HepG2 (cell line): ENCODE results near the gene HS3ST5. TPM values are rescaled to one million over a fixed set of nuclear protein-coding genes. Genes with fewer than 3 reads are reported as not detected.
A peak's percentile ranks its signal among the peaks of the same experiment; 100 is the strongest.

Source experiments
- ARHGAP35 ChIP-seq: sonication (generic); formaldehyde crosslinking; IDR thresholded peaks from 2 replicates; pipeline ENCODE4 v1.9.0; 2022; ENCODE audit warnings: mild to moderate bottlenecking, inconsistent platforms, moderate library complexity, missing genetic modification reagents, borderline replicate concordance
- ASH2L ChIP-seq: fragments of 300-600, 200-600 bp; sonication (generic); IDR thresholded peaks from 2 replicates; pipeline ENCODE4 v1.7.0; 2017; ENCODE audit warnings: low read depth, mild to moderate bottlenecking, moderate library complexity, mixed read lengths, low read length; ENCODE audit not compliant: insufficient read length
- FOXK2 ChIP-seq: fragments of 450-650 bp; IDR thresholded peaks from 2 replicates; pipeline ENCODE4 v1.6.1; 2016
- HNRNPK ChIP-seq: fragments of 200-400 bp; formaldehyde crosslinking; IDR thresholded peaks from 2 replicates; pipeline ENCODE4 v1.6.1; 2018; ENCODE audit warnings: low read length, low read depth, moderate library complexity, mild to moderate bottlenecking; ENCODE audit not compliant: poor library complexity, severe bottlenecking
- ISL2 ChIP-seq: sonication (generic); formaldehyde crosslinking; IDR thresholded peaks from 2 replicates; pipeline ENCODE4 v1.5.0; 2020; ENCODE audit warnings: missing genetic modification reagents
- JUND ChIP-seq: sonication (generic); formaldehyde crosslinking; IDR thresholded peaks from 2 replicates; pipeline ENCODE4 v1.8.0; 2022; ENCODE audit warnings: mild to moderate bottlenecking, missing genetic modification reagents
- KLF13 ChIP-seq: sonication (generic); formaldehyde crosslinking; IDR thresholded peaks from 2 replicates; pipeline ENCODE4 v1.4.0; 2020; ENCODE audit warnings: mild to moderate bottlenecking, missing genetic modification reagents
- MAFG ChIP-seq: sonication (generic); formaldehyde crosslinking; IDR thresholded peaks from 2 replicates; pipeline ENCODE4 v1.5.1; 2020; ENCODE audit warnings: mild to moderate bottlenecking, missing genetic modification reagents
- MEIS1 ChIP-seq: sonication (generic); formaldehyde crosslinking; IDR thresholded peaks from 2 replicates; pipeline ENCODE4 v1.9.0; 2021; ENCODE audit warnings: mild to moderate bottlenecking, missing genetic modification reagents, moderate library complexity, borderline replicate concordance
- MTA1 ChIP-seq: sonication (generic); formaldehyde crosslinking; IDR thresholded peaks from 2 replicates; pipeline ENCODE4 v1.4.0; 2020; ENCODE audit warnings: missing genetic modification reagents, mild to moderate bottlenecking, borderline replicate concordance
- NFE2 ChIP-seq: sonication (generic); formaldehyde crosslinking; IDR thresholded peaks from 2 replicates; pipeline ENCODE4 v1.4.0; 2020; ENCODE audit warnings: missing genetic modification reagents
- NFE2L2 ChIP-seq: fragments of 150-350 bp; IDR thresholded peaks from 2 replicates; pipeline ENCODE4 v1.6.1; 2014; ENCODE audit warnings: low read length
- NFRKB ChIP-seq: fragments of 450-650 bp; IDR thresholded peaks from 2 replicates; pipeline ENCODE4 v1.6.1; 2017
- PHF5A ChIP-seq: IDR thresholded peaks from one replicate; pipeline ENCODE4 v1.6.1; 2018; ENCODE audit warnings: low read depth, missing genetic modification reagents; ENCODE audit not compliant: unreplicated experiment
- RAD51 ChIP-seq: fragments of 450-650 bp; IDR thresholded peaks from 2 replicates; pipeline ENCODE4 v1.6.1; 2016; ENCODE audit warnings: borderline replicate concordance
- SIX4 ChIP-seq: sonication (generic); formaldehyde crosslinking; IDR thresholded peaks from 2 replicates; pipeline ENCODE4 v1.4.0; 2020; ENCODE audit warnings: missing genetic modification reagents
- SRSF4 ChIP-seq: fragments of 200-400 bp; formaldehyde crosslinking; IDR thresholded peaks from one replicate; pipeline ENCODE4 v1.6.1; 2018; ENCODE audit warnings: mild to moderate bottlenecking, low read depth, low read length, moderate library complexity; ENCODE audit not compliant: poor library complexity, severe bottlenecking
- ZFYVE20 ChIP-seq: sonication (generic); formaldehyde crosslinking; IDR thresholded peaks from 2 replicates; pipeline ENCODE4 v1.8.0; 2023; ENCODE audit warnings: low read depth, mild to moderate bottlenecking, moderate library complexity, missing genetic modification reagents, borderline replicate concordance
- ZNF225 ChIP-seq: sonication (generic); formaldehyde crosslinking; IDR thresholded peaks from 2 replicates; pipeline ENCODE4 v1.4.0; 2020; ENCODE audit warnings: mild to moderate bottlenecking, missing genetic modification reagents
- ZNF256 ChIP-seq: sonication (generic); formaldehyde crosslinking; conservative IDR thresholded peaks from 2 replicates; pipeline ENCODE4 v1.4.0; 2020; ENCODE audit warnings: missing genetic modification reagents
- ZNF337 ChIP-seq: sonication (generic); formaldehyde crosslinking; IDR thresholded peaks from 2 replicates; pipeline ENCODE4 v1.5.1; 2020; ENCODE audit warnings: missing genetic modification reagents, low read depth, mild to moderate bottlenecking, borderline replicate concordance
- ZNF33A ChIP-seq: sonication (generic); formaldehyde crosslinking; IDR thresholded peaks from 2 replicates; pipeline ENCODE4 v1.5.1; 2020; ENCODE audit warnings: missing genetic modification reagents, mild to moderate bottlenecking, moderate library complexity, borderline replicate concordance
- ZNF546 ChIP-seq: sonication (generic); formaldehyde crosslinking; conservative IDR thresholded peaks from 2 replicates; pipeline ENCODE4 v1.8.1; 2023; ENCODE audit warnings: mild to moderate bottlenecking, missing genetic modification reagents
- ZNF572 ChIP-seq: sonication (generic); formaldehyde crosslinking; IDR thresholded peaks from 2 replicates; pipeline ENCODE4 v1.5.1; 2020; ENCODE audit warnings: mild to moderate bottlenecking, missing genetic modification reagents
- ZNF816 ChIP-seq: sonication (generic); formaldehyde crosslinking; IDR thresholded peaks from 2 replicates; pipeline ENCODE4 v1.8.0; 2022; ENCODE audit warnings: missing genetic modification reagents, mild to moderate bottlenecking, borderline replicate concordance
- polyA plus RNA-seq, 8 experiments: library from polyadenylated mRNA; depleted of rRNA in 3 of 8; stranded (reverse) in 7 of 8; unstranded in 1 of 8; fragments of >200 nt; fragmentation: Illumina TruSeq in 4 of 8; extraction: Trizol in 4 of 8; gene quantifications; 2 replicates each; pipeline versions ENCODE4 v1.2.1 to v1.2.3, GENCODE V29; 2011 to 2016; ENCODE audit warnings: low read depth in 4 of 8, missing spikeins in 1 of 8, mixed read lengths in 1 of 8; ENCODE audit not compliant: insufficient read depth in 1 of 8
- total RNA-seq, 5 experiments: library from RNA; depleted of rRNA; stranded (reverse); fragments of >200 nt; fragmentation: Illumina TruSeq; extraction: Trizol; gene quantifications; 2 replicates each; pipeline ENCODE4 v1.2.3, GENCODE V29; 2016; ENCODE audit warnings: low read depth in 1 of 5
- TF ChIP-seq, protein P1 (sequence below): sonication (generic); formaldehyde crosslinking; IDR thresholded peaks from 2 replicates; pipeline ENCODE4 v1.4.0; 2020; ENCODE audit warnings: missing genetic modification reagents
- TF ChIP-seq, protein P2 (sequence below): sonication (generic); formaldehyde crosslinking; IDR thresholded peaks from 2 replicates; pipeline ENCODE4 v1.4.0; 2020; ENCODE audit warnings: missing genetic modification reagents
- TF ChIP-seq, protein P3 (sequence below): sonication (generic); formaldehyde crosslinking; IDR thresholded peaks from 2 replicates; pipeline ENCODE4 v1.8.1; 2023; ENCODE audit warnings: missing genetic modification reagents, mild to moderate bottlenecking, borderline replicate concordance

HS3ST5 gene
- total and polyA plus RNA-seq, 2 of the 13 experiments (the other 11 are each of a cell fraction or from before 2014, with no cell fraction given): 1.1 to 1.6 TPM

DNA sequence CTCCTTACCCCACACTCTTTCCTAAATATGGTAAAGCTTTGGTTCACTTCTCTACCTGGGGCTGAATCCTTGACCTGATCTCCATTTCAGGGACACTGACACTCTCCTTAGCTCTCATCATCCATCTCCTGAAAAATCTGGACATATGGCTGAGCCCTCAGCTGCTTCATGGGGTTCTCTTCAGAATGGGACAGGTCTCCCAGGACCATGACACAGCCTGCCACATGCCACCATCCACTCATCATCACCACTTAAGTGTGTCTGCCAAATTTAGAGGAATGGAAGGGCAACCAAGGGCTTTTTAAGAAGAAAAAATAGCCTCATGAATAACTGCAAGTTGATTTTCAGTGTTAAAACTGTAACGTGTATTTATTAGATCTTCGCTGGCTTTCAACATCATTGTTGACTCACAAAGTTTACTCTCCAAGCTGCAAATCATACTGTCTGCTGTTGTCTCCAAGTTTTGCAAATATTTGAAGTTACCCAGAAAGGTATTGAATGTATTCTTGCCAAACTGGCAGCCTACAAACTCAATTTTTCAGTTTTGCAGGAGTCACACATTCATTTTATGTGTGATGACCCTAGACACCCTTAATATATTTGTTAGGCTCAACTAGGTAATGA, 41.1 kb downstream of the HS3ST5 start (continued):
- no peak for TF ChIP-seq NFE2L2
- no peak for TF ChIP-seq HNRNPK
- no peak for TF ChIP-seq JUND (CRISPR knock-in tag)
- no peak for TF ChIP-seq NFRKB
- TF ChIP-seq ZNF572: no peak
- TF ChIP-seq, protein P1, sequence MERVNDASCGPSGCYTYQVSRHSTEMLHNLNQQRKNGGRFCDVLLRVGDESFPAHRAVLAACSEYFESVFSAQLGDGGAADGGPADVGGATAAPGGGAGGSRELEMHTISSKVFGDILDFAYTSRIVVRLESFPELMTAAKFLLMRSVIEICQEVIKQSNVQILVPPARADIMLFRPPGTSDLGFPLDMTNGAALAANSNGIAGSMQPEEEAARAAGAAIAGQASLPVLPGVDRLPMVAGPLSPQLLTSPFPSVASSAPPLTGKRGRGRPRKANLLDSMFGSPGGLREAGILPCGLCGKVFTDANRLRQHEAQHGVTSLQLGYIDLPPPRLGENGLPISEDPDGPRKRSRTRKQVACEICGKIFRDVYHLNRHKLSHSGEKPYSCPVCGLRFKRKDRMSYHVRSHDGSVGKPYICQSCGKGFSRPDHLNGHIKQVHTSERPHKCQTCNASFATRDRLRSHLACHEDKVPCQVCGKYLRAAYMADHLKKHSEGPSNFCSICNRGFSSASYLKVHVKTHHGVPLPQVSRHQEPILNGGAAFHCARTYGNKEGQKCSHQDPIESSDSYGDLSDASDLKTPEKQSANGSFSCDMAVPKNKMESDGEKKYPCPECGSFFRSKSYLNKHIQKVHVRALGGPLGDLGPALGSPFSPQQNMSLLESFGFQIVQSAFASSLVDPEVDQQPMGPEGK: no peak
- no peak for TF ChIP-seq PHF5A (CRISPR knock-in tag)
- TF ChIP-seq ZFYVE20 (CRISPR knock-in tag): no peak
- TF ChIP-seq ZNF225 (CRISPR knock-in tag): no peak
- TF ChIP-seq SIX4 (CRISPR knock-in tag): no peak
- TF ChIP-seq MTA1 (CRISPR knock-in tag): no peak
- no peak for TF ChIP-seq RAD51
- no peak for TF ChIP-seq ARHGAP35 (CRISPR knock-in tag)
- TF ChIP-seq, protein P2, sequence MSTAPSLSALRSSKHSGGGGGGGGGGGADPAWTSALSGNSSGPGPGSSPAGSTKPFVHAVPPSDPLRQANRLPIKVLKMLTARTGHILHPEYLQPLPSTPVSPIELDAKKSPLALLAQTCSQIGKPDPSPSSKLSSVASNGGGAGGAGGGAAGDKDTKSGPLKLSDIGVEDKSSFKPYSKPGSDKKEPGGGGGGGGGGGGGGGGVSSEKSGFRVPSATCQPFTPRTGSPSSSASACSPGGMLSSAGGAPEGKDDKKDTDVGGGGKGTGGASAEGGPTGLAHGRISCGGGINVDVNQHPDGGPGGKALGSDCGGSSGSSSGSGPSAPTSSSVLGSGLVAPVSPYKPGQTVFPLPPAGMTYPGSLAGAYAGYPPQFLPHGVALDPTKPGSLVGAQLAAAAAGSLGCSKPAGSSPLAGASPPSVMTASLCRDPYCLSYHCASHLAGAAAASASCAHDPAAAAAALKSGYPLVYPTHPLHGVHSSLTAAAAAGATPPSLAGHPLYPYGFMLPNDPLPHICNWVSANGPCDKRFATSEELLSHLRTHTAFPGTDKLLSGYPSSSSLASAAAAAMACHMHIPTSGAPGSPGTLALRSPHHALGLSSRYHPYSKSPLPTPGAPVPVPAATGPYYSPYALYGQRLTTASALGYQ (CRISPR knock-in tag): 0 out of 2 replicates have a peak, but pooled peaks have one; percentile 35
- TF ChIP-seq ZNF546: no peak
- TF ChIP-seq KLF13 (CRISPR knock-in tag): no peak
- no peak for TF ChIP-seq ZNF256
- TF ChIP-seq ZNF337: no peak
- no peak for TF ChIP-seq SRSF4
- no peak for TF ChIP-seq MAFG
- no peak for TF ChIP-seq ZNF33A (CRISPR knock-in tag)
- no peak for TF ChIP-seq MEIS1 (CRISPR knock-in tag)
- no peak for TF ChIP-seq NFE2 (CRISPR knock-in tag)
- peak; percentile 44 for TF ChIP-seq ASH2L
- no peak for TF ChIP-seq ZNF816 (CRISPR knock-in tag)
- TF ChIP-seq, protein P3, sequence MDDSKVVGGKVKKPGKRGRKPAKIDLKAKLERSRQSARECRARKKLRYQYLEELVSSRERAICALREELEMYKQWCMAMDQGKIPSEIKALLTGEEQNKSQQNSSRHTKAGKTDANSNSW: no peak
- peak; percentile 87 for TF ChIP-seq ISL2 (CRISPR knock-in tag)
- no peak for TF ChIP-seq FOXK2
